ENCODE data around the gene ATP10D.

- TF ChIP-seq CTCF (IDR thresholded peaks at IDR 0.05) (no peak), ZFX (IDR thresholded peaks at IDR 0.05; ENCODE audit: borderline replicate concordance) (no peak)
Measured at GRCh38 chr4:47543331-47543730, 58.3 kb downstream of the ATP10D start.

Data from 22Rv1 (cell line).